ENCODE measurements around the gene GABRD.

The GABRD gene

DNA sequence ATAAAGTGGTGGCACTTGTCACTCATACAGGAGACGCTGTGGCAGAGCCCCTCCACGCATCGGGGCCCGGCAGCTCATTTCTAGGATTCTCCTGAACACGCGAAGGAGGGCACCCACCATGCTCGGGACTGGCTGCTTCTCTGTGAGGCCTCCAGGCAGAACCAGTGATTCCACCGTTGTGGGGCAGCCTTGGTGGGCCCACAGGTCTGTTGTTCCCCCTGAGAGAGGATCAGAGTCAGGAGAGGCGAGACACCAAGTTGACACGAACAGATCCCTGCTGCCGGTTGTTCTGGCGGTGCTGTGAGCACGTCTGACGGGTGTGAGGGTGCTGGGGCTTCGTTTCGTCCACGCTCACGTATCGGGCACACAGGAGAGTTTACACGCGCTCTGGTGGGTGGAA is 57.7 kb downstream of the GABRD start:
- DNase-seq (ENCODE audit: low read depth) = no peak

DNA sequence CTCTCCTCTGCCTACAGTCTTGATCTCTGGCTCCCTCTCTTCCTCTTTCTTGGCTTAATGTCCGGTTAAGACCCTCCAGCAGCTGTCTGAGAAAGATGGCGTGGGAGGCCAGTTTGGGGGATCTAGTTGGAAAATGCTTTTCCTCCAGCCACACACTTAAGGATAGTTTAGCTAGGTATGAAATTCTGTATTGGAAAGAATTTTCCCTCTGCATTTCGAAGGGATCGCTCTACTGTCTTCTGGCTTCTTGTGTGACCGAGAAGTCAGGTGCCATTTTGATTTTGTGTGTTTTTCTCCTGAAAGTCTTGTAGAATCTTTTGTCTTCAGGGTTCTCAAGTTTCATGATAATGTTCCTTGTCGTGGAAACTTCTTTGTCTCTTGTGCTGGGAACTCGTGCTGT is 59.0 kb downstream of the GABRD start:
- DNase-seq (ENCODE audit: low read depth) = no peak

- no peak for DNase-seq (ENCODE audit: low read depth)
These were observed 60.4 kb downstream of the GABRD start for GRCh38 chr1:2079396-2080085.

DNA sequence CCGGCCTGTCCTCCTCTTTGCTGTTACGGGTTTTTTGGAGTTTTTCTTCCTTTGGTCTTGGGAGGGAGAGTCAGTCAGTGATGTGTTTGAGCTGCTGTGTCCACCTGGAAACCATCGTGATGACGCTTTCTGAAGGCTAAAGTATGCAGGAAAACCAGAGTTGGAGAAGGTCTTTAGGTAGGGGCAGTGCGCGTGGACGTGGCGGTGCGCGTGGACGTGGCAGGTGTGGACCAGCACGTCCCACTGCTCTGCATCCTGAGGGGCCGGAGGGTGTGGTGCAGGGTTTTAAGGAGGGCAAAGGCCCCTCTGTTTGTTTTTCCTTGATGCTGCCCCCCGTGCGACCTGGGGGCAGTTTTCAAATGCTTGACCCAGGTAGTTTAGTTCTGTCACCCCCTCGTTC is 61.0 kb downstream of the GABRD start:
- DNase-seq (ENCODE audit: low read depth) = no peak

Data from EH (cell line).